GM10266 (cell line): ENCODE results near the gene KDM3B.

Experiments
- DNase-seq: peaks from one replicate; pipeline ENCODE4 v3.0.0; 2012; ENCODE audit errors: extremely low spot score
- CTCF ChIP-seq: IDR thresholded peaks from 2 replicates; pipeline ENCODE4 v1.5.1; 2012; ENCODE audit warnings: mild to moderate bottlenecking, low read depth; ENCODE audit not compliant: control insufficient read depth, insufficient read depth; ENCODE audit errors: missing control alignments

KDM3B gene

GRCh38 chr5:138331449-138332368, 20.8 kb upstream of the KDM3B start, which contains the start of gene CDC25C:
TSS of gene CDC25C (minus strand) at chr5:138331804. CDS start at chr5:138331180, 624 bp downstream.
- no peak for TF ChIP-seq CTCF
- peak; percentile 94 for DNase-seq

DNA sequence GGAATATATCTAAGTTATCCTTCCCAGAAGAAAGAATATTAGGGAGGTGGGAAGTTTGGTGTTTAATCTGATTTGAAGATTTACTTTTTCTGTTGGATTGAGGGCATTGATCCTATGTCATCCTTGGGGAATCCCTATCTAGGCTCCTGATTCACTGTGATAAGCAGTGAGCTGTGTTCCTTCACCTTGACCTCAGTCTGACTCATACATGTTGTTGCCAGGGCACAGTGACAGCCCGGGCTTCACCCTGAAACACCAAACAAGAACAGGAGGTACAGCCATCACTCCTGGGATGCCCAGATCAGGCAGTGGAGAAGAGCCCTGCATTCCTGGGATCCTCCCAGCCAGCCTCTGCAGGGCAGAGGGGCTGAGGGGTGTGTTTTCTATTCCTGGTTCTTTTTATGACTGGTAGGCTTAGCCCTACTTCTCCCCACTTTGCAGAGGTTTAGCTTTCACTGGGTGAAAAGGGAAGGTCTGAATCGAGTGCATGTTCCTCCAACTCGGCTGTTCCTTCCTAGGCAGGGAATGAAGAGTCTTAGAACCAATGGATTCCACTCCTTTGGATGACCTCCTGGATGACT, 17.5 kb upstream of the KDM3B start:
- DNase-seq = no peak
- TF ChIP-seq CTCF = no peak

DNA sequence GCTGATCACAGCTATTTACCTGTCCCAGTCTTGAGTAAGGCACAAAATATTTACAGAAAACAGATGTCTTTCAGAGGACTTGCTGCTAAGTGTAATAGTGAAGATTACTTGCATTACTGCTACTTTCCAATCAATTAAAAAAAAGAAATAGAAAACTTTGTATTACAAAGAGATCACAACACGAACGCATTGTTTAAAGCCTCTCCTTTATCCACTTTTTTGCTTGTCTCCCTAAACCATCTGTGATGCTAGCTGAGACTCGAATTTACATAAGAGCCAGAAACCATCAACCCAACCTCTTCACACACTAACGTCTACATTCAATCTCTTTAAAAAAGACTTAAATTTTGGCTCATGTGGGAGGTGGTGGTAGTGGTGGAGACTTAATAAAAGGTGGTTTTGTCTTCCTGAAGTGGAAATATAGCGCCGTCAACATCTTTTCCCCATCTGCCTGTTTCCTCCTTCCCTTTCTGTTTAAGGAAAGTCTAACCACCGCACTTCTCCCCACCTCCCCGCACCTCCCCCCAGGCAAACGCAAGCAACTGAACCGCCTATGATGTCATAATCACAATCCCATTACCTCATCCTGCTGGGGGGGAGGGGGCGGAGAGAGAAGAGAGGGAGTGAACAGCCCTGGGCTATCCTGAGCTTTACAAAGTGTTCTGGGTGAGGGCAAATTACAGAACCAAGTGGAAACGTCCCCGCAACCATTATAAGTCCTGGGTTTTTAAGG, 15.4 kb upstream of the KDM3B start:
- TF ChIP-seq CTCF = no peak
- peak; percentile 10 for DNase-seq

GRCh38 chr5:138337685-138338410, 14.6 kb upstream of the KDM3B start, which contains the start of gene FAM53C:
TSS of gene FAM53C (plus strand) at chr5:138338266. CDS start at chr5:138341336, 3,070 bp downstream.
- peak; percentile 90 for DNase-seq
- no peak for TF ChIP-seq CTCF

GRCh38 chr5:138338411-138339090, 13.9 kb upstream of the KDM3B start:
- DNase-seq = peak; percentile 31
- no peak for TF ChIP-seq CTCF

DNA sequence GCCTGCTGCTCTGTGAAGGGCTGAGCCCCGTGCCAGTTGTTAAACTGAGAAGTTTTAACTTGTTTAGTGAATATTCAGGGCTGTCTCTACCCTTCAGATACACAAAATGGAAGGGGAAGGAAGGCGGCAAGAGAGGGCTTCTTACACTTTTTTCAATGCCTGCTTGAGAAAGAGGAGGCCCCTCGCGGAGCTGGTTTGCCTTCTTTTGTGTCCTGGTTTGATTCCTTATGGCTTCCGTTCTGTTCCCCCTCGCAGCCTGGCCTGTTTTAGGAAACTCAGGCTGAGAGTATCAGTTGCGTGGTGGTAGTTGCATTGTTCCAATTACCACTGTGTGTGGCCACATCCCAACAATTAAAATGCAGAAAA, 13.4 kb upstream of the KDM3B start:
- peak; percentile 22 for DNase-seq
- TF ChIP-seq CTCF = no peak
